ENCODE data around the gene ACAA1.

GRCh38 chr3:38146504-38146903 is 9.6 kb upstream of the ACAA1 start:
- TF ChIP-seq POLR2A (IDR thresholded peaks at IDR 0.05) = no peak
- no peak for TF ChIP-seq CTCF (IDR thresholded peaks at IDR 0.05)

Data from uterus (tissue), 2 donors.